ENCODE data around the gene STAMBPL1.

GRCh38 chr10:88920198-88920597 is 40.2 kb downstream of the STAMBPL1 start:
- TF ChIP-seq SMC3 (IDR thresholded peaks at IDR 0.05; ENCODE audit: low read depth, low read length) (no peak), CTCF (IDR thresholded peaks at IDR 0.05) (no peak), EP300 (IDR thresholded peaks at IDR 0.05; ENCODE audit: borderline replicate concordance in 1 of 2, low read depth in 1 of 2, low read length in 1 of 2) (no peak), REST (IDR thresholded peaks at IDR 0.05; ENCODE audit: low read depth, low read length) (no peak), POLR2AphosphoS5 (IDR thresholded peaks at IDR 0.05; ENCODE audit: low read depth, low read length) (no peak), ELF1 (IDR thresholded peaks at IDR 0.05) (no peak), RCOR1 (IDR thresholded peaks at IDR 0.05; ENCODE audit: low read length) (no peak), USF1 (IDR thresholded peaks at IDR 0.05; ENCODE audit: borderline replicate concordance, low read depth) (no peak), GABPA (IDR thresholded peaks at IDR 0.05; ENCODE audit: low read depth) (no peak), USF2 (IDR thresholded peaks at IDR 0.05; ENCODE audit: borderline replicate concordance, low read depth, low read length) (no peak), SIN3A (IDR thresholded peaks at IDR 0.05; ENCODE audit: borderline replicate concordance, low read depth, low read length) (no peak), CHD2 (IDR thresholded peaks at IDR 0.05; ENCODE audit: low read length, partially characterized antibody) (no peak)

Measured in SK-N-SH (cell line).